ENCODE measurements around the gene MRAS.

The MRAS gene

GRCh38 chr3:138367911-138368310 is 19.5 kb downstream of the MRAS start:
- TF ChIP-seq, protein P1, sequence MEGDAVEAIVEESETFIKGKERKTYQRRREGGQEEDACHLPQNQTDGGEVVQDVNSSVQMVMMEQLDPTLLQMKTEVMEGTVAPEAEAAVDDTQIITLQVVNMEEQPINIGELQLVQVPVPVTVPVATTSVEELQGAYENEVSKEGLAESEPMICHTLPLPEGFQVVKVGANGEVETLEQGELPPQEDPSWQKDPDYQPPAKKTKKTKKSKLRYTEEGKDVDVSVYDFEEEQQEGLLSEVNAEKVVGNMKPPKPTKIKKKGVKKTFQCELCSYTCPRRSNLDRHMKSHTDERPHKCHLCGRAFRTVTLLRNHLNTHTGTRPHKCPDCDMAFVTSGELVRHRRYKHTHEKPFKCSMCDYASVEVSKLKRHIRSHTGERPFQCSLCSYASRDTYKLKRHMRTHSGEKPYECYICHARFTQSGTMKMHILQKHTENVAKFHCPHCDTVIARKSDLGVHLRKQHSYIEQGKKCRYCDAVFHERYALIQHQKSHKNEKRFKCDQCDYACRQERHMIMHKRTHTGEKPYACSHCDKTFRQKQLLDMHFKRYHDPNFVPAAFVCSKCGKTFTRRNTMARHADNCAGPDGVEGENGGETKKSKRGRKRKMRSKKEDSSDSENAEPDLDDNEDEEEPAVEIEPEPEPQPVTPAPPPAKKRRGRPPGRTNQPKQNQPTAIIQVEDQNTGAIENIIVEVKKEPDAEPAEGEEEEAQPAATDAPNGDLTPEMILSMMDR (IDR thresholded peaks at IDR 0.05; ENCODE audit: insufficient read depth, low read length, poor library complexity, severe bottlenecking), result no peak
- Histone ChIP-seq H3K36me3 (ENCODE audit: control insufficient read depth, insufficient read depth, low read length) (no peaks in the 10 kb centered on the region), H3K27me3 (replicated peaks; ENCODE audit: control insufficient read depth, insufficient read depth, low read length) (peaks cover 8% of the 10 kb centered on the region; the same call in 1 of the 2 replicates), H3K4me3 (replicated peaks; ENCODE audit: low read depth, low read length) (no peak overlapping the region)
- DNase-seq (ENCODE audit: extremely low read depth, insufficient read length), result no peak

DNA sequence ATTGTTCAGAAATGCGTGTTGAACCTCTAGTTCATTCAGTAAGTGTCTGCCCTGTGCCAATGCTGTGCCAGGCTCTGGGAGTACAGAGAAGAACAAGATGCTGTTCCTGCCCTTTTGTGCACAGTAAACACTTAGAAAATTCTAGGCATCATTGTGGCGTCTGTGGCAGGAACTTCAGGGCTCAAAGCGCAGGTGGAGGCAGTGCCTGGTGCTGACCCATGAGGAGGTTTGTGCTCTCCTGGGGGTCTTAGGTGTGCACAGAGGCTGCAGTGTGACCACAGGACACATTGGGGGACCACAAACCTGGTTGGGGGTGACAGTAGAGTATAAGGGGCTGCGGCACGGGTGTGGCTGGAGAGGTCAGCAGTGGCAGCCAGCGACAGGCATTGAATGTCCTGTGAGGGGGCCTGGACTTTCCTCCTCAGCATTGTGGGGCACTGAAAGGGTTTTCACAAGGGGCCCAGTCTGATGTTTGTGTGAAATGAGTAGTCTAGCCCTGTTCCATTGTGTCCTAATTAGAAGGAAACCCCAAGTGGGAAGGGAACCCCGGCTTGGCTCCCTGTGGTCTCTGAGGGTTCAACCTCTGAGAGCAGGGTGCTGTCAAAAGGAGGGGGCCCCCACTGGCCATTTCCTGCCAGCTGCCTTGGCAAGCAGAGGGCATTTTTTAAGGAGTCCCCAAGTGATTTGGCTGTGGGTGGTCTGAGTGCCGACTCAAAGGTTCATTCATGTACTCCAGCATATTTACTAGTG is 20.9 kb downstream of the MRAS start:
- no peaks in the 10 kb centered on the region for H3K36me3 ChIP-seq (ENCODE audit: control insufficient read depth, insufficient read depth, low read length)
- no peak overlapping the region for H3K4me3 ChIP-seq (replicated peaks; ENCODE audit: low read depth, low read length)
- no peak for DNase-seq (ENCODE audit: extremely low read depth, insufficient read length)

DNA sequence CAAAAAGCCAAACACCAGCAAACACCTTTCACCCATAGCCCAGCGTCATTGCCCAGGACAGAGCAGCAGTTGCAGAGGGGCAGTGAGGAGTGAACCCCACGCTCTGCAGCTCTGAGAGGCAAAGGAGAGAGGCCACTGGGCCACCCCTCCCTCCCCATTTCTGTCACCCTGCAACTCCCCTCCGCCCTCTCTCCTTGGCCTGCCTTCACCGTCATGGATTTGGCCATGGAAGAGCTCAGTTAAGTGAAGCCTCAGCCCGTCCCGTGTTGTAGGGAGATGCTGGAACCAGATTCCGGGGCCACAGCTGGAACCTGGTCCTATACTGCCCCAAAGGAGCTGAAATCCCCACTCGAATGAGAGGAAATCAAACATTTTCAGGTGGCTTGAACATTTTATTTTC is 21.9 kb downstream of the MRAS start:
- Histone ChIP-seq H3K36me3 (ENCODE audit: control insufficient read depth, insufficient read depth, low read length) (no peaks in the 10 kb centered on the region), H3K27me3 (replicated peaks; ENCODE audit: control insufficient read depth, insufficient read depth, low read length) (peaks cover 6% of the 10 kb centered on the region; the same call in 1 of the 2 replicates), H3K4me3 (replicated peaks; ENCODE audit: low read depth, low read length) (no peak overlapping the region)
- no peak for DNase-seq (ENCODE audit: extremely low read depth, insufficient read length)
- TF ChIP-seq, protein P1 (IDR thresholded peaks at IDR 0.05; ENCODE audit: insufficient read depth, low read length, poor library complexity, severe bottlenecking), result no peak

More for the DNA sequence above, 20.9 kb downstream of the MRAS start:
- H3K27me3 ChIP-seq (replicated peaks; ENCODE audit: control insufficient read depth, insufficient read depth, low read length), result peaks cover 6% of the 10 kb centered on the region; the same call in 1 of the 2 replicates
- TF ChIP-seq, protein P1 (IDR thresholded peaks at IDR 0.05; ENCODE audit: insufficient read depth, low read length, poor library complexity, severe bottlenecking), result no peak

DNA sequence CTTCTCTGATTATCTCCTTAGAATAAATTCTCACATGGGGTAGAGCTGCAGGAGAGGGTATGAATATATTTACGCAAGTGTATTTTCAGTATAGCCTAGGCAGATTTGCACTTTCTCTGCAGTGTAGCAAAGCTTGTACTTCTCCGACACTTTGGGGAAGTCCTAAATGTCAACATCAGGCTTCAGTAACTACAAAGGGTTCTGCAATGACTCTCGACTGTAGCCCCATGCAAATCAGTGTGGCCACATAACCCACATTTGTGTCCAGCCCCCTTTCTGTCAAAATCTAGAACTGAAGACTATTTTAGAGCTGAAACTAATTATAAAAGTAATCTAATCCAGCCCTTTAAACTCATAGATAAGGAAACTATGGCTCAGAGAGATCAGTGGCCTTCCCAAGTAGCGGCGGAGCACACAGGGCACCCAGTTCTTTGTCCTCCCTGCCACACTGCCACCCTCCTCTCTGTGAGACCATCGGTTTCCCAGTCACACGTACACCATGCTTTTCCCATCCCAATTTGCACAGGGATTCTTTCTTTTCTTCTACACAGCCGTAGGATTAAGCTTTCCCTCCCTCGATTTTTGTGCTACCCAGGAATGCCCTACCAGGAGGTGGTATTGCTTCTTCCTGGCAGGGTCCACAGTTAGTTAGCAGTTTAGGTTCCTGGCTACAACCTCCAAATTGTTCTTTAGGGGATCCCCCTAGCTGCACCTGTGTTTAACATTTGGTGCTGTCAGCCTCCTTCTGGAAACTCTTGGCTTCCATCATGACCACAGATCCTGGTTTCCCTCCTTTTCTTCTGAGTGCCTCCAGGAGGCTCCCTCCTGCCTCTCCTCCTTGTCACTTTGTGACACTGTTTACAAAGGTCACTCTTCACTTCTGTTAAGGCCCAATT is 22.9 kb downstream of the MRAS start:
- H3K27me3 ChIP-seq (replicated peaks; ENCODE audit: control insufficient read depth, insufficient read depth, low read length), result peaks cover 6% of the 10 kb centered on the region; the same call in 1 of the 2 replicates
- 0 out of 2 replicates have a peak overlapping the region, but pooled peaks have one; percentile 13 for H3K4me3 ChIP-seq (replicated peaks; ENCODE audit: low read depth, low read length)
- TF ChIP-seq, protein P1 (IDR thresholded peaks at IDR 0.05; ENCODE audit: insufficient read depth, low read length, poor library complexity, severe bottlenecking), result no peak
- DNase-seq (ENCODE audit: extremely low read depth, insufficient read length), result peak; percentile 45
- H3K36me3 ChIP-seq (ENCODE audit: control insufficient read depth, insufficient read depth, low read length), result no peaks in the 10 kb centered on the region

DNA sequence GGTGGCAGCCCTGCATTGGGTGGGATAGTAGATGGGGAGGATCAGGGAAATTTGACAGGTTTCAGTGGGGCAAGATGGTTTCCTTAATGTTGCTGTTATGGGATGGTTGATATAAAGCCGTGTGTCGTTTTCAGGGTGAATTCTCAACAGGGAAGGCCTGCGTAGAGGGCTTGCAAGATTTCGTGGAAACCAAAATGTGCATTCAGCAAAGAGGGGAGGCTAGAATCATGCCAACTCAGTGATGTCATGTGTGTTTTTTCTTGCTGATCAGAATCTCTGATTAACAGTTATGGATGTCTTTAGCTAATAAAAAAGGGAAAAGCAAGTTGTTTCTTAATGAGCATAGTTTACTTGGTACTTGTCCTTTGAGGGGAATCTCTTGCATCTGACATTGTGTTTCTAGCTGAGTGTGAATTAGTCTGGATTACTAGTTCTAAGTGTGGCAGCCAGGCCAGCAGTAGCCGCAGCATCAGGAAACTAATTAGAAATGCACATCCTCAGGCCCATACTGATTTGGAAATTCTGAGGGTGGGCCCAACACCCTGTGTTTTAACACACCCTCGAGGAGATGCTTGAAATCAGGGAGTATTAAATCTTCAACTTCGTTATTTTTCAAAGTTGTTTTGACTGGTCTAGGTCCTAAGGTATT is 24.8 kb downstream of the MRAS start:
- Histone ChIP-seq H3K4me3 (replicated peaks; ENCODE audit: low read depth, low read length) (no peak overlapping the region), H3K27me3 (replicated peaks; ENCODE audit: control insufficient read depth, insufficient read depth, low read length) (peaks cover 4% of the 10 kb centered on the region; the same call in 1 of the 2 replicates), H3K36me3 (ENCODE audit: control insufficient read depth, insufficient read depth, low read length) (no peaks in the 10 kb centered on the region)
- no peak for DNase-seq (ENCODE audit: extremely low read depth, insufficient read length)
- TF ChIP-seq, protein P1 (IDR thresholded peaks at IDR 0.05; ENCODE audit: insufficient read depth, low read length, poor library complexity, severe bottlenecking), result no peak

Measured in GM06990 (cell line).